Natural killer cell (primary cell): ENCODE measurements around the gene PJA2. TPM values are rescaled to one million over a fixed set of nuclear protein-coding genes. Genes with fewer than 3 reads are reported as not detected.

ENCODE experiments used
- ATAC-seq, 3 donors: fragments of 150-1000 bp in 2 of 3; fragments of 200-7000 bp in 1 of 3; cut with Tn5 transposase; 1 replicate in 1 of 3; 2 replicates in 2 of 3; pipeline ENCODE4 v1.10.0; 2021; ENCODE audit warnings: mild to moderate bottlenecking in 2 of 3, moderate library complexity in 2 of 3
- DNase-seq, 2 donors: peaks; one replicate each; pipeline versions ENCODE4 v3.0.0 to v3.0.0-alpha.2; 2013 to 2021; ENCODE audit warnings: mixed read lengths in 1 of 2
- H3K27ac ChIP-seq: one replicate; pipeline ENCODE4 v1.5.1; 2013; ENCODE audit warnings: mild to moderate bottlenecking, low read length
- H3K27me3 ChIP-seq: one replicate; pipeline ENCODE4 v1.6.1; 2013; ENCODE audit warnings: low read length; ENCODE audit not compliant: control insufficient read depth, insufficient read depth
- H3K36me3 ChIP-seq: one replicate; pipeline ENCODE4 v1.6.1; 2013; ENCODE audit warnings: low read length; ENCODE audit not compliant: control insufficient read depth, insufficient read depth
- H3K4me1 ChIP-seq: one replicate; pipeline ENCODE4 v1.6.1; 2013; ENCODE audit warnings: low read length; ENCODE audit not compliant: control insufficient read depth, insufficient read depth
- H3K4me3 ChIP-seq: one replicate; pipeline ENCODE4 v1.5.1; 2013; ENCODE audit warnings: low read length
- H3K9me3 ChIP-seq: one replicate; pipeline ENCODE4 v1.6.1; 2013; ENCODE audit warnings: low read length; ENCODE audit not compliant: control insufficient read depth, insufficient read depth
- H3K27ac Mint-ChIP-seq, 2 donors: one replicate each; pipeline ENCODE4 v1.8.0; 2022; ENCODE audit warnings: mild to moderate bottlenecking in 2 of 2, mixed read lengths in 2 of 2, moderate library complexity in 1 of 2
- H3K27me3 Mint-ChIP-seq, 2 donors: one replicate each; pipeline ENCODE4 v1.8.0; 2022; ENCODE audit warnings: low read depth in 2 of 2, mixed read lengths in 2 of 2
- H3K36me3 Mint-ChIP-seq: one replicate; pipeline ENCODE4 v1.8.0; 2022; ENCODE audit warnings: mixed read lengths
- H3K4me1 Mint-ChIP-seq, 2 donors: one replicate each; pipeline ENCODE4 v1.8.0; 2022; ENCODE audit warnings: mixed read lengths in 2 of 2
- H3K4me3 Mint-ChIP-seq: one replicate; pipeline ENCODE4 v1.8.0; 2022; ENCODE audit warnings: mild to moderate bottlenecking, moderate library complexity, mixed read lengths
- H3K9me3 Mint-ChIP-seq, 2 donors: one replicate each; pipeline ENCODE4 v1.8.0; 2022; ENCODE audit warnings: mixed read lengths in 2 of 2
- CTCF ChIP-seq: fragments of 200-600 bp; IDR thresholded peaks from one replicate; pipeline ENCODE4 v1.8.0; 2022; ENCODE audit warnings: antibody characterized with exemption
- WGBS: methylation state at CpG from one replicate; pipeline ENCODE4 v1.1.7; 2013; ENCODE audit warnings: missing lambda C conversion rate; ENCODE audit not compliant: insufficient coverage; 5-methylcytosine and 5-hydroxymethylcytosine counted together
- intact Hi-C: fragments of 100-400 bp; cut with micrococcal nuclease; formaldehyde crosslinking; loops from one replicate; pipeline ENCODE4 v1.14.2; 2022
- total RNA-seq, 4 donors: library from RNA; stranded (reverse); fragments of 120-200 nt in 1 of 4; gene quantifications; one replicate each; pipeline versions ENCODE4 v1.2.3 to v1.2.4, GENCODE V29; 2013 to 2022

The PJA2 gene
- total RNA-seq, 3 donors from 2014 or later (not counting 1 experiment from before 2014, with no cell fraction given) = 85.6 to 99.8 (median 90.8) TPM

GRCh38 chr5:109316634-109317033 is 93.1 kb downstream of the PJA2 start:
- Histone ChIP-seq H3K9me3 (no peaks in the 10 kb centered on the region), H3K27ac (no peak overlapping the region), H3K27me3 (no peaks in the 10 kb centered on the region), H3K4me1 (no peaks in the 10 kb centered on the region), H3K4me3 (no peak overlapping the region), H3K36me3 (no peaks in the 10 kb centered on the region)
- WGBS = 86% methylated on average over 4 of the region's 4 CpGs
- no peak for DNase-seq
- H3K4me1 Mint-ChIP-seq = peaks cover 8% of the 10 kb centered on the region in 2 donors
- H3K9me3 Mint-ChIP-seq = no peaks in the 10 kb centered on the region
- intact Hi-C loops = no loop called here
- H3K27ac Mint-ChIP-seq = no peak overlapping the region
- H3K27me3 Mint-ChIP-seq = no peaks in the 10 kb centered on the region
- no peak for TF ChIP-seq CTCF
- no peak for ATAC-seq
- no peaks in the 10 kb centered on the region for H3K36me3 Mint-ChIP-seq
- H3K4me3 Mint-ChIP-seq = no peak overlapping the region

GRCh38 chr5:109315245-109315644 is 94.5 kb downstream of the PJA2 start:
- peaks cover 3 to 4% of the 10 kb centered on the region in 2 donors for H3K4me1 Mint-ChIP-seq
- TF ChIP-seq CTCF = no peak
- no peaks in the 10 kb centered on the region for H3K9me3 ChIP-seq
- no CpG with 5 or more reads among the region's 1 CpG for WGBS
- H3K4me3 ChIP-seq = no peak overlapping the region
- no peaks in the 10 kb centered on the region for H3K36me3 ChIP-seq
- no peaks in the 10 kb centered on the region for H3K27me3 ChIP-seq
- ATAC-seq = no peak
- H3K27ac ChIP-seq = no peak overlapping the region
- no peaks in the 10 kb centered on the region for H3K4me1 ChIP-seq
- H3K36me3 Mint-ChIP-seq = no peaks in the 10 kb centered on the region
- no peak overlapping the region for H3K27ac Mint-ChIP-seq
- no peaks in the 10 kb centered on the region for H3K27me3 Mint-ChIP-seq
- no peak overlapping the region for H3K4me3 Mint-ChIP-seq
- DNase-seq = no peak
- H3K9me3 Mint-ChIP-seq = no peaks in the 10 kb centered on the region
- intact Hi-C loops = no loop called here

GRCh38 chr5:109313127-109313526 is 96.6 kb downstream of the PJA2 start:
- intact Hi-C loops = no loop called here
- no peaks in the 10 kb centered on the region for H3K27me3 Mint-ChIP-seq
- no peak for TF ChIP-seq CTCF

GRCh38 chr5:109312695-109313094 is 97.1 kb downstream of the PJA2 start:
- Mint-ChIP-seq H3K27me3 (no peaks in the 10 kb centered on the region), H3K36me3 (no peaks in the 10 kb centered on the region), H3K4me3 (no peak overlapping the region), H3K4me1 (no peaks in the 10 kb centered on the region), H3K27ac (no peak overlapping the region), H3K9me3 (no peaks in the 10 kb centered on the region)
- H3K36me3 ChIP-seq = no peaks in the 10 kb centered on the region
- DNase-seq (no peak), ATAC-seq (no peak)
- H3K4me3 ChIP-seq = no peak overlapping the region
- no peaks in the 10 kb centered on the region for H3K27me3 ChIP-seq
- no peaks in the 10 kb centered on the region for H3K4me1 ChIP-seq
- intact Hi-C loops = no loop called here
- no peaks in the 10 kb centered on the region for H3K9me3 ChIP-seq
- TF ChIP-seq CTCF = no peak
- no peak overlapping the region for H3K27ac ChIP-seq
- 97% methylated on average over 2 of the region's 2 CpGs for WGBS

More at GRCh38 chr5:109313127-109313526, 96.6 kb downstream of the PJA2 start:
- Histone ChIP-seq H3K4me3 (no peak overlapping the region), H3K9me3 (no peaks in the 10 kb centered on the region), H3K27ac (no peak overlapping the region), H3K27me3 (no peaks in the 10 kb centered on the region), H3K36me3 (no peaks in the 10 kb centered on the region), H3K4me1 (no peaks in the 10 kb centered on the region)
- 100% methylated on average over 2 of the region's 2 CpGs for WGBS
- Mint-ChIP-seq H3K27ac (no peak overlapping the region), H3K36me3 (no peaks in the 10 kb centered on the region), H3K9me3 (no peaks in the 10 kb centered on the region), H3K4me3 (no peak overlapping the region), H3K4me1 (no peaks in the 10 kb centered on the region)
- ATAC-seq = no peak
- DNase-seq = no peak
